Occipital lobe (tissue), 2 donors: ENCODE measurements around the gene SLC11A2. TPM values are rescaled to one million over a fixed set of nuclear protein-coding genes. Genes with fewer than 3 reads are reported as not detected.
"Not testable (repeated sequence)": the region's sequence is repeated elsewhere in the genome, so short reads cannot be mapped to it uniquely, and the experiment has no call there.

Experiments used
- DNase-seq: peaks from one replicate; lab custom pipeline; 2025; lab: John Stamatoyannopoulos, UW
- total RNA-seq: library from RNA; depleted of rRNA; stranded (reverse); fragments of >200 nt; gene quantifications from one replicate; pipeline ENCODE4 v1.2.3, GENCODE V29; 2014

Gene SLC11A2
- total RNA-seq, 1 donor from 2014 or later: 96.7 TPM

DNA sequence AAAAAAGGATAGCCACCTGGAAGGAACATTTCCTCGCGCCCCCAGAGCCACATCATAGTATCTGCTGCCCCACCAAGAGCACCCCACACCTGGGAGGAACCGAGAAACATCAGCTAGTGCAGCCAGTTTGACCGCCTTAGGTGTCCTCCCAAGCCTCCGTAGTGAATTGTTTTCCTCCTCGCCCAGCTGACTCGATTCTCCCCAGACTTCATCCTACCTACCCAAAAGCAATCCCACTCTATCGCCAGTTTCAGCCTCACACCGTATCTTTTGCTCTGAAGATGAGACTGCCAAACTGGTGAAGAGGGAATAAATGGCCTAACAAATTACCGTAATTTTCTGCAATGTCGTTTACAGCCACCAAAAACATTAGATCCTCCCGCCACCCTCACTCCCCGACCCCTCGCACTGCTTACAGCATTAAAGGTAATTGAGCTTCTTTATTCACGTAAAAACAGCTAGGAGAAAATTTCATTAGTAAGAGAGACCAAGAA, 1.2 kb upstream of the SLC11A2 start:
- no peak for DNase-seq

DNA sequence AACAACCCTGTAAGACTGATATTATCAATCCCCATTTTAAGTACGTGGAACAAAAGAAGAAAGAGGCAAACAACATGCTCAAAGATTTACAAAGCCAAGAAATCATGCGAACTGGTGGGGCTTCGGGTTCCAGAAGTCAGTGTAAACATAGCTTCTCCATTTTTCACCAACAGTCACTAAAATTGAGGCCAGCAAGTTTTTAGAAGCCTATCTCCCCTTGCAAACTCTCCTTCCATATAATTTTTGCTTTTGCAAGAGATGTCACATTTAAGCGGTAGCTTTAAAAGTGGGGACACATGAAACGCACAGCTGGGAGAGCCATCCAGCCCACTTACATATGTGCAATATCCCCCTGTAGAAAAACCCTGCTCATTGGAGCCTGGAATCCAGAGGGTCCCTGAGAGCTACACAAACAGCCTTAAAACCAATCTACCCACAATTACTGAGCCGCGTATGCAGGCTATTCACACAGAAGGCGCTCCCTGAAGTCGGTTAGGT, 797 bp downstream of the SLC11A2 start:
- no peak for DNase-seq

DNA sequence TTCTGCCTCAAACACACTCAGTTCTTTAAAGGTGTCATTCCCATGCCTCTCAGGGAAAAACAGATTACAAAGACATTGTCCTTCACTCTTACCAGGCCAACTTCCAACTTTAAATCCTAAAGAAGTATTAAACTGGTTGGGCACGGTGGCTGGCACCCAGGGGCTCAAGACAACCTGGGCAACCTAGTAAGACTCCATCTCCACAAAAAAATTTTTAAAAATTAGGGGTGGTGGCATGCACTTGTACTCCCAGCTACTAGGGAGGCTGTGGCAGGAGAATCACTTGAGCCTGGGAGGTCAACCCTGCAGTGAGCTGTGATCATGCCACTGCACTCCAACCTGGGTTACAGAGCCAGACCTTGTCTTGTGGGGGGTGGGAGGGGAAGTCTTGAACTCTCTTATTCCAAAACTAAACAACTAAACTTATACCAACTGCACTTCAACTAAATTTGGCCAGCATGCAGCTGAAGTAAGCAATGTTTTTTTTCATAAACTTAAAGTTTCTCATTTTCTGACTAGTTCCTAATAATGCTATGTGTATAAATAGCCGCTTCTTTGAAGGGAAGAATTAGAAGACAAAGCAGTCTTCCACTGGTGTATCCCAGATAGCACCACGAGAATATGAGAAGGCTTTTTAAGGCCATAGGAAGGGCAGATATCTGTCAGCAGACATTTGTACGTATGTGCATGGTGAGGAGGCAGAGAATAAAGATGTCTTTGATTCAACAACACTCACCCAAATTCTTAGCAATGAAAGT, 2.4 kb downstream of the SLC11A2 start:
- no peak for DNase-seq

DNA sequence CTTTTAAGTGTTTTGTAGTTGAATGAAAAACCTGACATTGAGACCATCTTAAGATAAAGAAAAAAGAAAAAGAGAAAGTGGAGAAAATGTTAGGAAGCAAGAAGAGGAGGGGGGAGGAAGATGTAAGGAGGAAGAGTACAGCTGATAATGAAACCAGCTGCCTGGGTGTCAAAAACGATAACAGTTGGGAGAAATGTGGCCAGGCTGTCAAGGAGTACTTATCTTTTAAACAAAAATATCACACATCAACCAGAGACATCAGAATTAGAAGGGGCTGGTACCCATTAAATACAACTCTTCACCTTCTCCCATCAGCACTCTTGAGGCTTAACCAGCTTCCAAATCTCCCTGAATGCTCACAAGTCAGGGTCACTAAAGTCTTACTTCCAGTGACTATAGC, 4.5 kb downstream of the SLC11A2 start:
- DNase-seq: no peak

DNA sequence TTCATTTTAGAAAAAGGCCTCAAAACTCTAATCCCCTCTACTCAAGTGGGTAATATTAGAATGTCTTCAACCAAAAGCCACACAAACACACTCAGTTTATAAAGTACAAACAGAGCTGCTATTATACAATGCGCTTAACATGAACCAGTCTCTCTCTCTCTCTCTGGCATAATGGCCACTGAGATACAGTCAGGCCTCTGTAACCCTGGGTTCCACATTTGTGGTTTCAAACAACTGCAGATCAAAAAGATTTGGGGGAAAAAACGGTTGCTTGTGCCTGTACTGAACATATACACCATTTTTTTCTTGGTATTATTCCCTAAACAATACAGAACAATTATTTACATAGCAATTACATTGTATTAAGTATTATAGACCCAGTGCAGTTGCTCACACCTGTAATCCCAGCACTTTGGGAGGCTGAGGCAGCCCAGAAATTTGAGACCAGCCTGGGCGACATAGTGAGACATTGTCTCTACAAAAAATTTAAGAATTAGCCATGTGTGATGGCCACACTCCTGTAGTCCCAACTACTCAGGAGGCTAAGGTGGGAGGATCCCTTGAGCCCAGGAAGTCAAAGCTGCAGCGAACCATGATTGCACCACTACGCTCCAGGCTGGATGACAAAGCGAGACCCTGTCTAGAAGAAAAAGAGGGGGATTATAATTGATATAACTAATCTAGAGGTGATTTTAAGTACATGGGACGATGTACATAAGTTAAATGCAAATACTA, 5.6 kb downstream of the SLC11A2 start:
- DNase-seq: no peak

DNA sequence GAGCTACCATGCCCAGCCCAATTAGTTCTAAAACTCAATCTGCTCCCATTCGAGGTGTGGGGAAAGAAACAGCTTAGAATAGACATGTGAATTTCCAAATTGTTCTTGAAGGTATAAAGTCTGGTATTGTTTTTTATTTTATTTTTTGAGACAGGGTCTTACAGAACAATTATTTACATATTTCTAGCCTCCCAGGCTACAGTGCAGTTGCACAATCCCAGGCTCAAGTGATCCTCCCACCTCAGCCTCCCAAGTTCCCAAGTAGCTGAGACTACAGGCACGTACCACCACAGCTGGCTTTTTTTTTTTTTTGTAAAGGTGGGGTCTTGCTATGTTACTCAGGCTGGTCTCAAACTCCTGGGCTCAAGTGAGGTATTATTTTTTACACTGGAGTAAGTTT, 6.3 kb downstream of the SLC11A2 start:
- DNase-seq: no peak

DNA sequence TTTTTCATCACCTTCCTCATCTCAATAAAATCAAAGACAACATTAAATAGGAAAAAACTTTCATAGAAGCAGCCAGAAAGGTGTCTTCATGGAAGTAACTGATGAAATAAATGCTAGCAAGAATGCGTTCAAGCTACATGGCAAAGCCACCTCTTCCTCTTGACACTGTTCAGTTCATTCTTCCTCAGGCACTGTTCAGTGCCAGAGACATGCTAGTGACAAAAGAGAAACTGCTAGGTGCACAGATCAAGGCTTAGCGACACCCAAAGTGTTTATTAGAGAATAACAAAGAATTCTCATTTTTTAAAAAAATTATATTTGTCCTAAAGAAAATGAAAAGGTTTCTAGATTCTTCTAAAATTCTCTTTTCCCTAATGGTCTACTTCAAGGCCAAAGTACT, 7.2 kb downstream of the SLC11A2 start:
- DNase-seq: no peak

DNA sequence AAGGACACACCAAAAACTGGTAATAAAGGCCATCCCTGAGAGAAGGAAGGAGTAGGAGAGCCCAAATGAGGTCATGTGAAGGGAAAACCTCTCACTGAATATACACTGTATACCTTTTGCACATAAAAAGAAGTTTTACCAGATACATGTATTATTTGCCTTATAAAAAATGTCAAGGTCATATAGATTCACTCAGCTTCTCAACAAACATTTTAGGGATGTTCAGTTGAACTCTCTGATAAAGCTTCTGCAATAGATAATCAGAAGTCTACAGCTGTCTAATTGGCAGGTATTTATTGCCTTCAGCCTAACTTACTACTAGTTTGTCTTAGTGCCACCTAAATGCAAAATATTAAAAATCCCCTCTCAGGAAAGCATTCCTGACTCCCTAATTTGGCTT, 8.7 kb downstream of the SLC11A2 start:
- DNase-seq: no peak

DNA sequence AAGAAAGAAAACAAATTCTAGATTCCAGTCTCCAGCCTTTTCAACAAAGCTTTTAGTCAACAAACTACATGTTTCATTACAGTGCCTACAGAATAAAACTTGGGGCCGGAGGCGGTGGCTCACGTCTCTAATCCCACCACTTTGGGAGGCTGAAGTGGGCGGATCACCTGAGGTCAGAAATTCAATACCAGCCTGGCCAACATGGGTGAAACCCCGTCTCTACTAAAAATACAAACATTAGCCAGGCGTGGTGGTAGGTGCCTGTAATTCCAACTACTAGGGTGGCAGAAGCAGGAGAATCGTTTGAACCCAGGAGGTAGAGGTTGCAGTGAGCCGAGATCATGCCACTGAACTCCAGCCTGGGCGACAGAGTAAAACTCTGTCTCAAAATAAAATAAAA, 11.7 kb downstream of the SLC11A2 start:
- DNase-seq: not testable (repeated sequence)

DNA sequence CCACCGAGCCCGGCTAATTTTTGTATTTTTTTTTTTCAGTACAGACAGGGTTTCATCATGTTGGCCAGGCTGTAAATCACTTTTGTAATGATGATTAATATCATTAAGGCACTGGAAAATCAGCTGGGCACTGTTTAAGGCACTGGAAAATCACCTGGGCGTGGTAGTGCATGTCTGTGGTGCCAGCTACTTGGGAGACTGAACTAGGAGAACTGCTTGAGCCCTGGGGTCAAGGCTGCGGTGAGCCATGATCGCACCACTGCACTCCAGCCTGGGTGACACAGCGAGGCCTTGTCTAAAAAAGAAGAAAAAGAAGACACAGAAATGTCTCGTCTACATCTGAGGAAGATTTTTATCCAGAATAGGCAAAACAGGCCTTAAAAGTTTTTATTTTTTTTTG, 12.7 kb downstream of the SLC11A2 start:
- no peak for DNase-seq

DNA sequence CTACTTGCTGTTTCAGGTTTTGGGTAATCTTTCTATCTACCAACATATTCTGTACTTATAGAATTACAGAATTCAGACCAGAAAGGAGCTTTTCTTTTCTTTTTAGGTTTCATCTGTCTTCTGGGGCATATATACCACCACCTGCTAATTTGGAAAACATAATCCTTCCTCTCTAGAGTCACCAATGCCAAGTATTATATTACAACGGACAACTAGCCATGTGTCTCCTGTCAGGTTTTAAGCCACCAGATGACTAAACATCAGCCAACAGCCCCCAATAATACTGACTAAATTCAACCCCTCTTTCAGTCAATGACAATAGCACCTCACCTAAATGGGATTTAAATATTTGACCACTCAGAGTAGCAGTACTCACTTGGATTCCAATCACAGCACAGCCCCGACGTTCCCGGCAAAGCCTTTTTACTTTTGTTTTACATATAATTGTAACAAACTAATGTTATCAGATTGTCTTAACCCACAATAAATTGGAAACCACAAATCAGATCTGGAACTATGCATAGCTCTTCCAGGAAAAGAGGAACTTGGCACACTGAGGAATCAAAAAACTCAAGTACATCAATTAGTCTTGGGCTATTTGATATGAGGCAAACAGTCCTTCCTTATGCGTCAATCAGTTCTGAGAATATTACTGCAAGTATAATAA, 13.5 kb downstream of the SLC11A2 start:
- no peak for DNase-seq

DNA sequence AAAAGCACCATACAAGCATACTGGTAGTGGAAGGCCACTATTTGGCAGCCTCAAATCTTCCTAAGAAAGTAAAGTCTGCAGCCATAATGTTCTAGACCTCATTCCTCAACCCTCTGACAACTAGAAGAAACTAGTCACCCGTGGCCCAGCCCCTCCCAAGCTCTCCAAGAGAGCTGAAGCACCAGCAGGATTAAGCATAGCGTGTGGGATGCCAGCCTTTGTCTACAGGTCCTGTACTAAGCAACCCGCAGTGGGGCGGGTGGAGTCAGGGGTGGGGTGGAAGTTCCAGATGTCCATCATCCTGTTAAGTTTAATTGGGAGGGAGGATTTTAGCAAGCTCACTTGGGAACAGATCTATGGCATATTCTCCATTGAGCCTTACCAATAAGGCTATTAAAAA, 14.2 kb downstream of the SLC11A2 start:
- no peak for DNase-seq

DNA sequence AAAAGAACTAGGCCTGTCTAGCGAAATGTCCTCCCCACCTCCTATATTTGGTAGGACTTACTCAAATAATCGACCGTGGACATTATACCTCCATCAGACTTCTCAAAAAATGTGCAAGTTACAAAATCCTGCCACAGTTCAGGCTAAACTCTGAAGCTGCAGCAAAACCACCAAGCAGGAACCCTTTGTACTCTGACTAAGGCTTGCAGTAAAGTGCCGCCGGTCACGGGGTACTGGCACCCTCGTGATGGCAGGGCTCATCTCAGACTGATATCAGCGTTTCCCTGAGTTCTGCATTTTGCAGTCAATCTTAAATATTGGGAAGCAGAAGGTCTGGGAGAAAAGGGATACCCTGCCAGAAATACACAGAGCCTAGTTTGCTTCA, 17.1 kb downstream of the SLC11A2 start:
- DNase-seq: peak; percentile 84

DNA sequence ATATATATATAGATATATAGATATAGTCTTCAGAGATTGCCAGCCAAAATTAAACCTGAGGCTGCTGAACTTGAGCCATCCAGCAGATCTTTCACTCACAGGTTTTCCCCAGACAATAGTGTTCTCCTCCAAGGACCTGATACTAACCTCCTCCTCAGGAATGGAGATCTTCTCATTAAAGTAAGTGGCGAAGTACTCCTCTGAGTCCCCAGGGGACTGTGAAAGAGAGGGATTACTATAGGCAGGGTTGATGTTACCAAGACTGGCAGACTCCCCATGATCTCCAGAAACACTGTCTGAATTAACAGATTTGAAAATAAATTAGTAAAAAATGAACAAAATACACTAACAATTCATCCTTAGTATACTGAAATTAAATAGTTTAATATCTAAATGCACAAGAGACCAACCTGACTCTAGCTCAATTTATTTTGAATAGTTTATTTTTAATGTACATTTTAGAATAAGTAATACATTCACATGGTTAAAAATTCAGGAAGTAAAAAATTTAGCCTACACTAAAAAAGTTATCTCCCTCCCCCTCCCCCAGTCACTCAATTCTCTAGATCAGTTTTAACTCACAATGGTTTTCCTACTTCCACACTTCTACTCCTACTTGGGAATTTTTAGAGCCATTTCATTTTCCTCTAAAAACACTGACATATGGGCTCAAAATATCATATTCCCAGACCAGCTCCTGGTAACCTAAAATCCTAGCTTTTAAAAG, 17.7 kb downstream of the SLC11A2 start:
- no peak for DNase-seq

DNA sequence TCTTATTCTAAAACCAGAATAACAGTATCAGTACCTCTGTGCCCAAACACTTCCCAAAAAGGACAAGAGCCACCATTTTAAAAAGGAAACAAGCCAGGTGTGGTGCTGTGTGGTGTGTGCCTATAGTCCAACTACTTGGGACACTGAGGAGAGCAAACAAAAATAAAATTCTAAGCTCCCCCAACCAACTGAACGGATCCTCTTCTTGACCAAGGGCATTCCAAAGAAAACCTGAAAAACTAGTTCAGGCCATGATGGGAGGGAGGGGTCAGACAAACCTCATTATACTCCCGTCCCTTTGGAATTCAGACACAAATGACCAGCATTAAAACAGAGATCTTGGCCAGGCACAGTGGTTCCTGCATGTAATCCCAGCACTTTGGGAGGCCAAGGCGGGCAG, 20.5 kb downstream of the SLC11A2 start:
- no peak for DNase-seq

DNA sequence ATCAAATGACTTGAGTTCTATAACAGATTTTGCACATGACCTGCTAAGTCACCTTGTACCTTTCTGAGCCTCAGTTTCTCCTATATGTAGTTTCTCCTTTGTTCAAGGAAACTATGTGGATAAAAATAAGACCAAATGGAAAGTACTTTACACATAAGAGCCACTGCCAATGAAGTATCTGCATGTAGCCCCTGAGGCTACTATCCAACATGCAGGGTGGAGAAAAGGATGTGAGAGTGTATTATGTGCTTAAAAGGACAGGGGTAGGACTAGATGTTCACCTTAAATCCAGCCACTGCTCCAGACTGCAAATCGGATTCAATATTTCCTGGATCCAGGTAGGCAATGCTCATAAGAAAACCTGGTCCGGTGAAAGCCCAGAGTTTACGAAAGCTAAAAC, 21.2 kb downstream of the SLC11A2 start:
- DNase-seq: no peak

DNA sequence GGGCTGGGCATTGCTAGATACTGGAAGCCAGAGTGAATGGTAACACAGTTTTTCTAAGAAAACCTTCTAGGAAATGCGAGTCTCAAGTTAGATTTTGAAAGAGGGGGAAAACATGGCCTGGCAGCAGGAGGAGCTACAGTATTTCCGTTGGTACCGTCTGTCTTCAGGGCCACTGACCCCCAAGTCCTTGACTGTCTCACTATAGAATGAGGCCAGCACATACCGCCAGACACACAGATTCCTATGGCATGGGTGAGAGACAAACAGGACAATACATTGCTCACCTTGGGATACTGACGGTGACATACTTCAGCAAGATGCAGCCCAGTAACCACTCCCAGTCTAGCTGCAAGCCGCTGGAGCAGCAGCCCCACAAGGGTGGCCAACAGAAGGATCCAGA, 21.7 kb downstream of the SLC11A2 start:
- DNase-seq: no peak

DNA sequence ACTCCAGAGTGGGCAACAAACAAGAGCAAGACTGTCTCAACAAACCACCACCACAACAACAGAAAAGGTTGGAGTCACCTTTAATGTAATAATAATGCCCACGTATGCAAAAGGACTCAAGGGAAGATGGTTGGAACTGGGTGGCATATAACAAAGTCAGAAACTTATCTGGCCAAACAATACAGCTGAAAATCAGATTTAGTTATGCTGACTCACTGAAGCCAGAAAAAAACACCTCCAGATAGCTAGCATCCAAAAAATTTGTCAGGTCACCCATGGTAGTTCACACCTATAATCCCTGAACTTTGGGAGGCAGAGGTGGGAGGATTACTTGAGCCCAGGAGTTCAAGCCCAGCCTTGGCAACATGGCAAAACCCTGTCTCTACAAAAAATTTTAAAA, 24.4 kb downstream of the SLC11A2 start:
- DNase-seq: no peak

DNA sequence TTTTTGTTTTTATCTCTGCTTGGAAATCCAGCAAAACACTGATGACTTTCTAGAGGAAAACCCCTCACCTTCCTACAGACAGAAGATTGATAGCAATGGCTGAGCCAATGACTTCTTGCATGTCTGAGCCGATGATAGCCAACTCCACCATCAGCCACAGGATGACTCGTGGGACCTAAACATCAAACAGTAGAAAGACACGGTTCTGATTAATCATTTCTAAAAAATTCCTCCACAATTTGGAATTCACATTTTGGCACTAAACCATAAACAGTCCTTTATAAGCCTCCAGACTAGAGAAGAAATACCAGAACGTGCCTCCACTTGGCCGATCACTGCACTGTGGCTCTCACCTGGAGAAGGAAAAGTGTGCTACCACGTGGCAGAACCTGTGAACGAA, 25.9 kb downstream of the SLC11A2 start:
- DNase-seq: no peak

DNA sequence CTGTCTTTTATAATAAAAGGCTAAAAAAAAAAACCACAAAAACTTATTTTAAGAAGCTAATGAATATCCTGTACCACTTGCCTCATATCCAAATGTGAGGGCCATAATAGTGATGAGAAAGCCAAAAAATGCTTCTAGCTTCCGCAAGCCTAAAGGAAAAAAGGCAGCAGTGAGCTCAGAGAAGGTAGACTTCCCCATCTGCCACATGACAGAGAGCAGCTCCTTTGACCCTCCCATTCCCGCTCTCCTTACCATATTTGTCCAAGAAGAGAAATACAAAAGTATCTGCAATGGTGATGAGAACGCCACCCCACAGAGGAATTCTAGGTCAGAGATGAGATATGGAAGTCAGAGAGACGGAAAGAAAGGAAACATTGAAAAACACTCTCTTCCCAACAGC, 27.1 kb downstream of the SLC11A2 start:
- no peak for DNase-seq

DNA sequence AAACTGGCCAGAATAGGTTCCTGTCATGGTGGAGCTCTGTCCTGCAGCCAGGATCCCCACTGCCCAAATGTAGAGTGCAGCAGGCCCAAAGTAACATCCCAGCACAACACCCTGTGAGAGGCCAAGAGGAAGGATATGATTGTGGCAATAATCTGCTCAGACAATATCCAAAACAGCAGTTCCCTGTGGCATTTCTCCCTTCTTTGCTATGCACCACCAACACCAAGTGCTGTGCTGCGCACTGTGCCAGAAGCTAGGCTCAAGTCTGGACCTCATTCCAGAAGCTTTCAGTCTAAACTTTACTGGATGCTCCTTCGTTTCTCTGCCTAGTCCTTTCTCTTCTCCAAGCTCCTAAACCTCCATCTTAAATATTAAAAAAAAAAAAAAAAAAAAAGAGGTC, 33.4 kb downstream of the SLC11A2 start:
- no peak for DNase-seq

DNA sequence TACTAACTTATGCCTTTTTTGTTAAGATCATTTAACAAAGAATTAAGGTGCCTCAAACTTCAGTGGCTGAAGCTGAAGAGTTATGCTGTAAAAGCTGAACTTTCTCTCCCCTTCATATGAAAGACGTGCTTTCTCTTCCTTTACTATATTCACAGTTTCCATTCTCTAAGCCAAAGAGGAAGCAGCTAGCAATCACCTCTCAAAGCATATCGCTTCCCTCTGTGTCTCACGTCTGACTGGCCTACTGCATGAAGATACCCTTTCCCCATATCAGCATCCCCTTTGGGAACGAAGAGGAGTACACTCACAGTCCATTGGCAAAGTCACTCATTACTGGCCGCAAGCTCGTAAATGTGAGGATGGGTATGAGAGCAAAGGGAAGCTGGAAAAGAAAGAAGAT, 34.9 kb downstream of the SLC11A2 start:
- no peak for DNase-seq
